ENCODE measurements around the gene FFAR3.
"Not testable (repeated sequence)": the region's sequence is repeated elsewhere in the genome, so short reads cannot be mapped to it uniquely, and the experiment has no call there.

The FFAR3 gene

DNA sequence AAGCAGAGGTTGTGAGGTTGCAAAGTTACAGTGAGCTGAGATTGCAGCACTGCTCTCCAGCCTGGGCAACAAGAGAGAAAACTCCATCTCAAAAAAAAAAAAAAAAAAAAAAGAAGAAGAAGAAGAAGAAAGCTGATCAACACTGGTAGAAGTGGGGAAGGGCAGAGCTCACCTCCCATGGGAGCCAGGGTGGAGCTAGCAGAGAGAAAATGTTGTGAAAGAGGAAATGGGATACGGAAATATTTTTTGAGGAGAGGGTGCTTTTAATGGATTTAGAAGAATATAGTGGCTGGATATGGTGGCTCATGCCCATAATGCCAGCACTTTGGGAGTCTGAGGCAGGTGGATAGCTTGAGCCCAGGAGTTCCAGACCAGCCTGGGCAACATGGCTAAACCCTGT, 19.4 kb downstream of the FFAR3 start:
- no peaks in the 10 kb centered on the region for H3K36me3 ChIP-seq (replicated peaks in 1 of 2; ENCODE audit: control insufficient read depth in 2 of 2, insufficient read depth in 2 of 2, low read length in 2 of 2)
- 100% methylated on average over 1 of the region's 1 CpG for WGBS, 2 donors (ENCODE audit: extremely low coverage in 2 of 2, insufficient read length in 2 of 2, insufficient replicate concordance in 1 of 2)
- H2BK12ac ChIP-seq (ENCODE audit: low read length), result no peak overlapping the region

DNA sequence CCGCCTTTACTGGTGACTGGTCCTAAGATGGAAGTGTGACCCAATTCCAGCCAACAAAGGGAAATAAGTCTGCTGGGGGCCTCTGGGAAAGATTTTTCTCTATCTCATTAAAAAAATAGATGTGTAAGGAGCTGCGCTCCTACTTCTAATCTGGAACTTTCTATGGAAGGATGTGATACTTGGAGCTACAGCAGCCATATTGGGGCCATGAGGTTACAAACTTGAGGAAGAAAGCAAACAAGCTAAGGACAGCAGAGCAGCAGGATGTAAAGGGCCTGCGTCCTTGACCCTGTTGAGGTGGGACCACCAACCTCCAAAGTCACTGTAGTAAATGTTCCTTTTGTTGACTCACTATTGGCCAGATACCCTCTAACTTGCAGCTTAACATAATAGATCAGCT, 20.1 kb downstream of the FFAR3 start:
- Histone ChIP-seq H3K4me3 (ENCODE audit: low read length in 2 of 2) (no peak overlapping the region), H3K9ac (ENCODE audit: low read depth, low read length, poor library complexity) (no peak overlapping the region), H3K4me1 (ENCODE audit: control insufficient read depth in 2 of 2, insufficient read depth in 1 of 2, low read depth in 1 of 2, low read length in 2 of 2) (no peaks in the 10 kb centered on the region), H2BK120ac (ENCODE audit: low read depth, low read length) (no peak overlapping the region), H3K4me2 (ENCODE audit: insufficient read depth, low read length, poor library complexity, severe bottlenecking) (no peak overlapping the region), H3K4ac (ENCODE audit: low read length) (no peak overlapping the region), H3K27me3 (ENCODE audit: control insufficient read depth in 3 of 3, insufficient read depth in 3 of 3, low read depth in 1 of 3, low read length in 3 of 3) (no peaks in the 10 kb centered on the region), H2BK5ac (ENCODE audit: low read length) (no peak overlapping the region), H3K18ac (ENCODE audit: low read length) (no peak overlapping the region), H3K23ac (ENCODE audit: low read depth, low read length, poor library complexity) (no peak overlapping the region), H2BK12ac (ENCODE audit: low read length) (no peak overlapping the region), H2AFZ (ENCODE audit: low read length) (no peak overlapping the region), H3K79me1 (ENCODE audit: low read depth, low read length) (no peaks in the 10 kb centered on the region), H3K9me3 (replicated peaks in 1 of 2; ENCODE audit: control insufficient read depth in 2 of 2, insufficient read depth in 1 of 2, low read depth in 1 of 2, low read length in 2 of 2) (peaks cover 0 to 2% of the 10 kb centered on the region in 2 donors), H2BK15ac (ENCODE audit: low read length) (no peak overlapping the region), H3K27ac (replicated peaks; ENCODE audit: low read length) (no peak overlapping the region), H2AK5ac (ENCODE audit: low read depth, low read length) (no peak overlapping the region), H3K14ac (ENCODE audit: low read length) (no peak overlapping the region), H4K8ac (ENCODE audit: low read depth, low read length) (no peak overlapping the region), H3K36me3 (replicated peaks in 1 of 2; ENCODE audit: control insufficient read depth in 2 of 2, insufficient read depth in 2 of 2, low read length in 2 of 2) (no peaks in the 10 kb centered on the region), H4K91ac (ENCODE audit: low read depth, low read length, poor library complexity) (no peak overlapping the region)
- DNase-seq (ENCODE audit: low spot score), result no peak
- WGBS, 2 donors (ENCODE audit: extremely low coverage in 2 of 2, insufficient read length in 2 of 2, insufficient replicate concordance in 1 of 2), result no CpG with 5 or more reads among the region's 3 CpGs

More for the DNA sequence above, 19.4 kb downstream of the FFAR3 start:
- Histone ChIP-seq H3K18ac (ENCODE audit: low read length) (no peak overlapping the region), H3K79me1 (ENCODE audit: low read depth, low read length) (no peaks in the 10 kb centered on the region), H3K4me1 (ENCODE audit: control insufficient read depth in 2 of 2, insufficient read depth in 1 of 2, low read depth in 1 of 2, low read length in 2 of 2) (no peaks in the 10 kb centered on the region), H2AFZ (ENCODE audit: low read length) (no peak overlapping the region), H3K4me2 (ENCODE audit: insufficient read depth, low read length, poor library complexity, severe bottlenecking) (no peak overlapping the region), H2BK15ac (ENCODE audit: low read length) (no peak overlapping the region), H3K9ac (ENCODE audit: low read depth, low read length, poor library complexity) (no peak overlapping the region), H2BK5ac (ENCODE audit: low read length) (no peak overlapping the region), H3K27me3 (ENCODE audit: control insufficient read depth in 3 of 3, insufficient read depth in 3 of 3, low read depth in 1 of 3, low read length in 3 of 3) (no peaks in the 10 kb centered on the region), H4K91ac (ENCODE audit: low read depth, low read length, poor library complexity) (no peak overlapping the region), H3K4me3 (ENCODE audit: low read length in 2 of 2) (no peak overlapping the region), H3K14ac (ENCODE audit: low read length) (no peak overlapping the region), H3K4ac (ENCODE audit: low read length) (no peak overlapping the region), H3K9me3 (replicated peaks in 1 of 2; ENCODE audit: control insufficient read depth in 2 of 2, insufficient read depth in 1 of 2, low read depth in 1 of 2, low read length in 2 of 2) (peaks cover 0 to 2% of the 10 kb centered on the region in 2 donors), H3K27ac (replicated peaks; ENCODE audit: low read length) (no peak overlapping the region), H4K8ac (ENCODE audit: low read depth, low read length) (no peak overlapping the region), H2AK5ac (ENCODE audit: low read depth, low read length) (no peak overlapping the region), H2BK120ac (ENCODE audit: low read depth, low read length) (no peak overlapping the region), H3K23ac (ENCODE audit: low read depth, low read length, poor library complexity) (no peak overlapping the region)
- no peak for DNase-seq (ENCODE audit: low spot score)

GRCh38 chr19:35379545-35379944, 21.3 kb downstream of the FFAR3 start:
- H4K91ac ChIP-seq (ENCODE audit: low read depth, low read length, poor library complexity); H2BK15ac ChIP-seq (ENCODE audit: low read length); H3K9me3 ChIP-seq (replicated peaks in 1 of 2; ENCODE audit: control insufficient read depth in 2 of 2, insufficient read depth in 1 of 2, low read depth in 1 of 2, low read length in 2 of 2); H3K23ac ChIP-seq (ENCODE audit: low read depth, low read length, poor library complexity); H3K36me3 ChIP-seq (replicated peaks in 1 of 2; ENCODE audit: control insufficient read depth in 2 of 2, insufficient read depth in 2 of 2, low read length in 2 of 2); H2AK5ac ChIP-seq (ENCODE audit: low read depth, low read length); H2BK120ac ChIP-seq (ENCODE audit: low read depth, low read length); H3K4me3 ChIP-seq (ENCODE audit: low read length in 2 of 2); H3K9ac ChIP-seq (ENCODE audit: low read depth, low read length, poor library complexity); H2AFZ ChIP-seq (ENCODE audit: low read length); H4K8ac ChIP-seq (ENCODE audit: low read depth, low read length); H3K4me2 ChIP-seq (ENCODE audit: insufficient read depth, low read length, poor library complexity, severe bottlenecking); H3K4me1 ChIP-seq (ENCODE audit: control insufficient read depth in 2 of 2, insufficient read depth in 1 of 2, low read depth in 1 of 2, low read length in 2 of 2); H2BK12ac ChIP-seq (ENCODE audit: low read length); H3K27me3 ChIP-seq (ENCODE audit: control insufficient read depth in 3 of 3, insufficient read depth in 3 of 3, low read depth in 1 of 3, low read length in 3 of 3); H3K18ac ChIP-seq (ENCODE audit: low read length); H3K27ac ChIP-seq (replicated peaks; ENCODE audit: low read length); H2BK5ac ChIP-seq (ENCODE audit: low read length); H3K4ac ChIP-seq (ENCODE audit: low read length); H3K79me1 ChIP-seq (ENCODE audit: low read depth, low read length); DNase-seq (ENCODE audit: low spot score); H3K14ac ChIP-seq (ENCODE audit: low read length): not testable (repeated sequence)
- no CpG with 5 or more reads among the region's 5 CpGs for WGBS, 2 donors (ENCODE audit: extremely low coverage in 2 of 2, insufficient read length in 2 of 2, insufficient replicate concordance in 1 of 2)

GRCh38 chr19:35379992-35380391, 21.7 kb downstream of the FFAR3 start:
- Histone ChIP-seq H2AFZ (ENCODE audit: low read length) (no peak overlapping the region), H3K18ac (ENCODE audit: low read length) (no peak overlapping the region), H3K4me3 (ENCODE audit: low read length in 2 of 2) (no peak overlapping the region), H3K79me1 (ENCODE audit: low read depth, low read length) (no peaks in the 10 kb centered on the region), H3K14ac (ENCODE audit: low read length) (no peak overlapping the region), H2BK120ac (ENCODE audit: low read depth, low read length) (no peak overlapping the region), H3K9ac (ENCODE audit: low read depth, low read length, poor library complexity) (no peak overlapping the region), H3K4me2 (ENCODE audit: insufficient read depth, low read length, poor library complexity, severe bottlenecking) (no peak overlapping the region), H3K9me3 (replicated peaks in 1 of 2; ENCODE audit: control insufficient read depth in 2 of 2, insufficient read depth in 1 of 2, low read depth in 1 of 2, low read length in 2 of 2) (peaks cover 0 to 2% of the 10 kb centered on the region in 2 donors), H2AK5ac (ENCODE audit: low read depth, low read length) (no peak overlapping the region), H4K8ac (ENCODE audit: low read depth, low read length) (no peak overlapping the region), H3K36me3 (replicated peaks in 1 of 2; ENCODE audit: control insufficient read depth in 2 of 2, insufficient read depth in 2 of 2, low read length in 2 of 2) (no peaks in the 10 kb centered on the region), H3K27ac (replicated peaks; ENCODE audit: low read length) (no peak overlapping the region), H2BK15ac (ENCODE audit: low read length) (no peak overlapping the region), H3K4me1 (ENCODE audit: control insufficient read depth in 2 of 2, insufficient read depth in 1 of 2, low read depth in 1 of 2, low read length in 2 of 2) (no peaks in the 10 kb centered on the region), H3K4ac (ENCODE audit: low read length) (no peak overlapping the region), H4K91ac (ENCODE audit: low read depth, low read length, poor library complexity) (no peak overlapping the region), H2BK12ac (ENCODE audit: low read length) (no peak overlapping the region), H2BK5ac (ENCODE audit: low read length) (no peak overlapping the region), H3K23ac (ENCODE audit: low read depth, low read length, poor library complexity) (no peak overlapping the region), H3K27me3 (ENCODE audit: control insufficient read depth in 3 of 3, insufficient read depth in 3 of 3, low read depth in 1 of 3, low read length in 3 of 3) (no peaks in the 10 kb centered on the region)
- no peak for DNase-seq (ENCODE audit: low spot score)
- WGBS, 2 donors (ENCODE audit: extremely low coverage in 2 of 2, insufficient read length in 2 of 2, insufficient replicate concordance in 1 of 2), result no CpG with 5 or more reads among the region's 1 CpG

All from neuronal stem cell (in vitro differentiated cells).